Left renal cortex interstitium (tissue), 4 donors: ENCODE results near the gene F2RL3. TPM values are rescaled to one million over a fixed set of nuclear protein-coding genes. Genes with fewer than 3 reads are reported as not detected.

Experiments used
- DNase-seq, 4 donors: peaks; one replicate each; pipeline ENCODE4 v3.0.0-alpha.2; 2013; ENCODE audit warnings: low read depth in 4 of 4, low spot score in 2 of 4, missing footprints in 1 of 4
- polyA plus RNA-seq, 4 donors: library from polyadenylated mRNA; unstranded; fragments of 120-200 nt; gene quantifications; one replicate each; pipeline ENCODE4 v1.2.1, GENCODE V29; 2013; ENCODE audit not compliant: insufficient read length in 4 of 4

The F2RL3 gene
- polyA plus RNA-seq, 4 donors = 0.96 to 1.3 (median 1.2) TPM

GRCh38 chr19:16892868-16893685 lies 4.3 kb downstream of the F2RL3 start:
- no peak for DNase-seq

- DNase-seq = no peak
These were observed 4.8 kb downstream of the F2RL3 start for GRCh38 chr19:16893686-16893989.

- no peak for DNase-seq
These were observed 5.3 kb downstream of the F2RL3 start for GRCh38 chr19:16894080-16894479.

GRCh38 chr19:16895467-16896145 lies 6.8 kb downstream of the F2RL3 start:
- DNase-seq = peak in 1 of 4 donors; percentile 19

GRCh38 chr19:16896146-16897028 lies 7.6 kb downstream of the F2RL3 start:
- no peak for DNase-seq

- peak; percentile 66 to 85 (median 79) for DNase-seq
These were observed 8.4 kb downstream of the F2RL3 start for GRCh38 chr19:16897029-16897855.

- DNase-seq = peak in 1 of 4 donors; percentile 13
These were observed 9.0 kb downstream of the F2RL3 start for GRCh38 chr19:16897856-16898161.

- peak in 1 of 4 donors; percentile 34 for DNase-seq
These were observed 9.7 kb downstream of the F2RL3 start for GRCh38 chr19:16898361-16899015.

- DNase-seq = no peak
These were observed 10.8 kb downstream of the F2RL3 start for GRCh38 chr19:16899566-16900075.

GRCh38 chr19:16901491-16902175 lies 12.8 kb downstream of the F2RL3 start:
- no peak for DNase-seq

GRCh38 chr19:16902545-16902944 lies 13.7 kb downstream of the F2RL3 start:
- no peak for DNase-seq

- no peak for DNase-seq
These were observed 14.5 kb downstream of the F2RL3 start for GRCh38 chr19:16903347-16903746.

- DNase-seq = no peak
These were observed 15.8 kb downstream of the F2RL3 start for GRCh38 chr19:16904599-16904998.

- DNase-seq = no peak
These were observed 20.0 kb downstream of the F2RL3 start for GRCh38 chr19:16908759-16909158.

- DNase-seq = no peak
These were observed 22.2 kb downstream of the F2RL3 start for GRCh38 chr19:16911046-16911445.

GRCh38 chr19:16912780-16913179 lies 24.0 kb downstream of the F2RL3 start:
- no peak for DNase-seq

- DNase-seq = no peak
These were observed 25.6 kb downstream of the F2RL3 start for GRCh38 chr19:16914421-16914820.

GRCh38 chr19:16915135-16915534 lies 26.3 kb downstream of the F2RL3 start:
- DNase-seq = no peak

GRCh38 chr19:16915734-16916133 lies 26.9 kb downstream of the F2RL3 start:
- no peak for DNase-seq
